Measurements from ENCODE around the gene CHST6.

CHST6 gene

GRCh38 chr16:75483222-75483621 is 12.0 kb downstream of the CHST6 start:
- TF ChIP-seq REST (IDR thresholded peaks at IDR 0.05; ENCODE audit: insufficient replicate concordance, low read depth) (no peak), POLR2AphosphoS5 (IDR thresholded peaks at IDR 0.05; ENCODE audit: low read depth) (no peak), SPI1 (IDR thresholded peaks at IDR 0.05; ENCODE audit: borderline replicate concordance, low read depth) (no peak)
- TF ChIP-seq, protein P1, sequence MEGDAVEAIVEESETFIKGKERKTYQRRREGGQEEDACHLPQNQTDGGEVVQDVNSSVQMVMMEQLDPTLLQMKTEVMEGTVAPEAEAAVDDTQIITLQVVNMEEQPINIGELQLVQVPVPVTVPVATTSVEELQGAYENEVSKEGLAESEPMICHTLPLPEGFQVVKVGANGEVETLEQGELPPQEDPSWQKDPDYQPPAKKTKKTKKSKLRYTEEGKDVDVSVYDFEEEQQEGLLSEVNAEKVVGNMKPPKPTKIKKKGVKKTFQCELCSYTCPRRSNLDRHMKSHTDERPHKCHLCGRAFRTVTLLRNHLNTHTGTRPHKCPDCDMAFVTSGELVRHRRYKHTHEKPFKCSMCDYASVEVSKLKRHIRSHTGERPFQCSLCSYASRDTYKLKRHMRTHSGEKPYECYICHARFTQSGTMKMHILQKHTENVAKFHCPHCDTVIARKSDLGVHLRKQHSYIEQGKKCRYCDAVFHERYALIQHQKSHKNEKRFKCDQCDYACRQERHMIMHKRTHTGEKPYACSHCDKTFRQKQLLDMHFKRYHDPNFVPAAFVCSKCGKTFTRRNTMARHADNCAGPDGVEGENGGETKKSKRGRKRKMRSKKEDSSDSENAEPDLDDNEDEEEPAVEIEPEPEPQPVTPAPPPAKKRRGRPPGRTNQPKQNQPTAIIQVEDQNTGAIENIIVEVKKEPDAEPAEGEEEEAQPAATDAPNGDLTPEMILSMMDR (IDR thresholded peaks at IDR 0.05; ENCODE audit: insufficient read depth, low read length) = no peak
- no peaks in the 10 kb centered on the region for H3K27me3 ChIP-seq (ENCODE audit: insufficient read depth, poor library complexity, severe bottlenecking)
- no peak for DNase-seq (ENCODE audit: low read depth in 1 of 2, low spot score in 1 of 2)
- no peak overlapping the region for H3K4me3 ChIP-seq (replicated peaks; ENCODE audit: insufficient read depth, low read length)
- H3K27ac ChIP-seq (replicated peaks) = no peak overlapping the region

- H3K27me3 ChIP-seq (ENCODE audit: insufficient read depth, poor library complexity, severe bottlenecking) = no peaks in the 10 kb centered on the region
- H3K27ac ChIP-seq (replicated peaks) = no peak overlapping the region
- no peak for DNase-seq (ENCODE audit: low read depth in 1 of 2, low spot score in 1 of 2)
- TF ChIP-seq REST (IDR thresholded peaks at IDR 0.05; ENCODE audit: insufficient replicate concordance, low read depth) (no peak), GABPA (IDR thresholded peaks at IDR 0.05; ENCODE audit: low read depth) (no peak), SPI1 (IDR thresholded peaks at IDR 0.05; ENCODE audit: borderline replicate concordance, low read depth) (no peak), POLR2AphosphoS5 (IDR thresholded peaks at IDR 0.05; ENCODE audit: low read depth) (no peak)
- TF ChIP-seq, protein P1 (IDR thresholded peaks at IDR 0.05; ENCODE audit: insufficient read depth, low read length) = no peak
- H3K4me3 ChIP-seq (replicated peaks; ENCODE audit: insufficient read depth, low read length) = no peak overlapping the region
These were observed 12.6 kb downstream of the CHST6 start for GRCh38 chr16:75482434-75483205.

- DNase-seq (ENCODE audit: low read depth in 1 of 2, low spot score in 1 of 2) = no peak
- H3K4me3 ChIP-seq (replicated peaks; ENCODE audit: insufficient read depth, low read length) = no peak overlapping the region
- no peak for TF ChIP-seq REST (IDR thresholded peaks at IDR 0.05; ENCODE audit: insufficient replicate concordance, low read depth)
- no peak for TF ChIP-seq GABPA (IDR thresholded peaks at IDR 0.05; ENCODE audit: low read depth)
- no peak for TF ChIP-seq SPI1 (IDR thresholded peaks at IDR 0.05; ENCODE audit: borderline replicate concordance, low read depth)
- TF ChIP-seq, protein P1 (IDR thresholded peaks at IDR 0.05; ENCODE audit: insufficient read depth, low read length) = no peak
- TF ChIP-seq POLR2AphosphoS5 (IDR thresholded peaks at IDR 0.05; ENCODE audit: low read depth) = no peak
- H3K27ac ChIP-seq (replicated peaks) = no peak overlapping the region
- H3K27me3 ChIP-seq (ENCODE audit: insufficient read depth, poor library complexity, severe bottlenecking) = no peaks in the 10 kb centered on the region
These were observed 13.8 kb downstream of the CHST6 start for GRCh38 chr16:75481475-75481874.

Measured in HL-60 (cell line).